LoVo (cell line): ENCODE measurements around the gene YIPF3.
"Not testable (repeated sequence)": the region's sequence is repeated elsewhere in the genome, so short reads cannot be mapped to it uniquely, and the experiment has no call there.

Experiments
- DNase-seq: peaks from one replicate; pipeline ENCODE4 v3.0.0-alpha.2; 2016; ENCODE audit warnings: low spot score

YIPF3 gene

DNA sequence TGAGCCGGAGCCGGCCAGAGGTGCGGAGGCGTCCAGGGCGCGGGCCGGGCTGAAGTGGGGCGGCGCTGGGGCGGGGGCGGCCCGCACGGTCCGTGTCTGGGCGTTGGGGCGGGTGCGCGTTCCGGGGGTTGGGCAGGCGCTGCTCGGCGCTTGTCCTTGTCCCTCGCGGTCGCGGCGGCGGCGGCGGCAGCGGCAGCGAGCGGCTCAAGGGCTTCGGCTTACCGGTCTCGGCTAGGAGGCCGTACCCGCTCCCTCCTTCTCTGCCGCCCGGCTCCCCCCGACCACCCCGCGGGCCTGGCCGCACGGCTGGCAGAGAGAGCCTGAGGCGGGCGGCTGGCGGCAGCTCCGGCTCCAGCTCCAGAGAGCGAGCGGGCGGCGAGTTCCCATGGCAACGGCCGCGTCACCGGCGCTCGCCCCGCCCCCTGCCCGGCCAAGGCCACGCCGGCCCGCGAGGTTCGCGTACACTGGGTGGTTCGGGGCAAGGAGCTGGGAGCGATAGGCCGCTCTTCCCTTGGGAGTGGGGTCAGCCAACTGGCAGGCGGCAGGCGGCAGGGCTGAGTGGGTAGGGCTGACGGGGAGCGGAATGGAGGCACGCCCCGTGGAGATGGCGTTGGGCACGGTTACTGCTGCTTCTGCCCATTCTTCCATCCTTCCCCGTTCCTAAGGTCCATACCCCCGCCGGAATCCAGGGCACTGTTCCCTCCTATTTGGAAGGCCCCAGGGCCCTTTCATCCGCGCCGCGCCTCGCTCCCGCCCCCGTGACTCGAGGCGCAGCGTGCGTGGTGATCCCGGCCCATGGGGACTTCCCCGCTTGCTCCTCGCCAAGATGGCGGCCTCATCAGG, 6.5 kb downstream of the YIPF3 start, which contains the start of gene LRRC73:
Gene LRRC73, minus strand, starts transcription at position 363 of the 843 bp plus-strand sequence. CDS start 561 bp downstream, outside the sequence.
- DNase-seq, result peak; percentile 83

DNA sequence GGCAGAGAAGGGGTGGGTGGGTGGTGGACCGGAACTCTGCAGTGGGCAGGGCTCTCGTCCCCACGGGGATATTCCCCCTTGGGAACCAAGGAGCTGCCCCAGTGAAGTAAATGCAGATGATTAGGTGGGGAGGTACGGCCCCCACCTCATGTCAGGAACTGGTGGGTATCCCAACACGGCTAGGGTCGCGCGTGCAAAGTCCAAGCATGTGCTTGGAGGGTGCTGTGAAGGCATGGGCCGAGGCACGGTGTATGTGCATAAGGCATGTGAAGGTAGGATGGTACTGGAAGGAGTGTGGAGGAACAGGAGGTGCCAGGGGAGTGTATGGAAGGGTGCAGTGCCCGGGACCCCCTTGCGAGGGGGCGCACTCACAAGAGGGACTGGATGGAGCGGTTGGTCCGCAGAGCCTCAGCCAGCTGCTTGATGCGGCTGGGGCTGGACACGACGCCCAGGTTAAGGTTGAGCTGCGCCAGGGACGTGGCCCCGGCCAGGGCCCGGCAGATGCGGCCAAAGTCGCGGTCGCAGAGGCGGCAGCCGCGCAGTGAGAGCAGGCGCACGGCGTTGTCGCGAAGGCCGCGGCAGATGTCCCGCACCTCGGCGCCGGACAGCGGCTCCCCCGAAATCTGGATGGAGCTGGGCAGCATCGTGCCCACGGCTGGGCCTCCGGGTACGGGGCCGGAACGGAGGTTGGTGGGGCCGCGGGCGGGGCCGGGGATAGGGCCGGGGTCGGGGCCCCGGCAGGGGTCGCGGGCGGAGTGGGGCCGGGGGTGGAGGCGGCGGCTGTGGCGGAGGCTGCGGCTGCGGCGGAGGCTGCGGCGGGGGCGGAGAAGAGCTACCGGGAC, 7.4 kb downstream of the YIPF3 start:
- no peak for DNase-seq

DNA sequence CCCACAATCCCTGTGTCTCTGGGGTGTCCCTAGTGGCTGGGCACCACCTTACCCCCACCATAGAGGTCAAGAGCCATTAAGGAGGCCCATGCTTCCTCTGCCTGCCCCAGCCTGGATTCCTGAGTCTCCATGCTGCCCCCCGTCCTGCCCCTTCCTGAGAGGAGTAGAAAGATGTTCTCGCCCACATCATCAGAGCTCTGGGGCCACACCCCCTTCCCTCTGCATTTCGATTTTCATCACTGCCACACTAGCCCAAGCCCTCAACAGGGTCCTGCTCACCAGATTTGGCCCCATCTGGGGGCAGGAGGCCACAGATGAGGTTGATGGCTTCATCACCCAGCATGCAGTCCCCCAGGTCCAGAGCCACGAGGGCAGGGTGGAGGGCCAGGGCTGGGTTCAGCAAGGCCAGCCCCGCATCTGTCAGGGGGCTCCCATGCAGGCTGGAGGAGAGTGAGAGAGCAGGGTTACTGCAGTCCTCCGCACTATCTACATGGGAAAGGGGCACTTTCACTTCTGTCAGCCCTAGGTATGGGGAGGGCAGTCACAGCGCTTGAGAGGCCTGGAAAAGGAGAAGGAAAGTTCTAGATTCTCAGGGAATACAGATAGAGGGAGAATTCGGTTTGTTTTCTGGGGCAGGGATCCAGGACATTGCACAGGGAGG, 8.1 kb downstream of the YIPF3 start:
- no peak for DNase-seq

DNA sequence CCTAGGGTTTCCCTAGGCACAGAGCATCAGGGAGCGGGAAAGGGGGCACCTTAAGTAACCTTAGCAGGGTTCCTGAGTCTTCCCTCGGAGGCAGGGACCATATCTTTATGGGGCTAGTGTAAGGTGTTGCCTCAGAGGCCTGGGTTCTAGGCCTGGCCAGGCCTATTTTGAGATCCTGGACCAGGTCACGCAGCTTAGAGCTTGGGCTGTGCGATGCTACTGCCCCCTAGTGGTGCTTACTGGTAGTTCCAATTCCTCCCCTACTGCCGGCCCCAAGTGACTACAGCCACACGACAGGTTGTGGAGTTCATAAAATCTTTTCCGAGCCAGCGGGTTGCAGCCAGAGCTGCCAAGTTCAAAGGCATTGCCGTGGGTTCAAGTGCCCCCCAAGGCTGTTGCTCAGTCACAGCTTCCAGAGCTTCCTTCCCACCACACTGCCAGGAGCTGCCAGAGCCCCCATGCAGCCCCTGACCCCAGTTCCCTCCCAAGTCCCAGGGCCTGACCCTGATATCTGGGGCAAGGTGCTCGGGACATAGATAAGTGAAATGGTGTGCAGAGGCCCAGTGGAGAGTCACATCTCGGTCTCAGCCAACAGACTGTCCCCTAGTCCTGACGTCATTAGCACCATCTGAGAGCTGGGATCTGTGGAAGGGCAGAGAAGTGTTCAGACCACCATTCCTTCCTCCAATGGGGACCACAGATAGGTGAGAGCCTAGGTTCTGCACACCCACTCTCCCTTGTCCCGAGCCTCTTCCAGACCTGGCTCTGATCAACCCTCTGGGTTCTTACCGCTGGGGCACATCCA, 9.9 kb downstream of the YIPF3 start:
- peak; percentile 75 for DNase-seq

GRCh38 chr6:43506171-43506570, 10.6 kb downstream of the YIPF3 start:
- no peak for DNase-seq

DNA sequence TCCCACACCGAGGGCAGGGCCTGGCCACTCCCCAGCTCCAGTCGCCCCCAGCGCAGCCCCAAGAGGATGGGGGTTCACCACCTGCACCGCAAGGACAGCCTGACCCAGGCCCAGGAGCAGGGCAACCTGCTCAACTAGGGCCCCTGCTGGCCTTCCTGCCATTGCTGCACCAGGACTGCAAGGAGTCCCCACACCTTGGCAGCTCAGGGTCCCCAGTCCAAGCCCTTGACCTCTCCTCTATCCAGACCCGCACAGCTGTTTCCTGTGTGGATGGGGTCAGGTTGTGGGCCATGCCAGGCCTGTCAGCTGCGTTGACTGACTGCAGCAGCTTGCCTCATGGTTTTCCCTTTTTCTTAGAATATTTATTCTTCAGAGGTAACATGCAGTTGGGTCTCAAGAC, 11.0 kb downstream of the YIPF3 start:
- DNase-seq, result no peak

DNA sequence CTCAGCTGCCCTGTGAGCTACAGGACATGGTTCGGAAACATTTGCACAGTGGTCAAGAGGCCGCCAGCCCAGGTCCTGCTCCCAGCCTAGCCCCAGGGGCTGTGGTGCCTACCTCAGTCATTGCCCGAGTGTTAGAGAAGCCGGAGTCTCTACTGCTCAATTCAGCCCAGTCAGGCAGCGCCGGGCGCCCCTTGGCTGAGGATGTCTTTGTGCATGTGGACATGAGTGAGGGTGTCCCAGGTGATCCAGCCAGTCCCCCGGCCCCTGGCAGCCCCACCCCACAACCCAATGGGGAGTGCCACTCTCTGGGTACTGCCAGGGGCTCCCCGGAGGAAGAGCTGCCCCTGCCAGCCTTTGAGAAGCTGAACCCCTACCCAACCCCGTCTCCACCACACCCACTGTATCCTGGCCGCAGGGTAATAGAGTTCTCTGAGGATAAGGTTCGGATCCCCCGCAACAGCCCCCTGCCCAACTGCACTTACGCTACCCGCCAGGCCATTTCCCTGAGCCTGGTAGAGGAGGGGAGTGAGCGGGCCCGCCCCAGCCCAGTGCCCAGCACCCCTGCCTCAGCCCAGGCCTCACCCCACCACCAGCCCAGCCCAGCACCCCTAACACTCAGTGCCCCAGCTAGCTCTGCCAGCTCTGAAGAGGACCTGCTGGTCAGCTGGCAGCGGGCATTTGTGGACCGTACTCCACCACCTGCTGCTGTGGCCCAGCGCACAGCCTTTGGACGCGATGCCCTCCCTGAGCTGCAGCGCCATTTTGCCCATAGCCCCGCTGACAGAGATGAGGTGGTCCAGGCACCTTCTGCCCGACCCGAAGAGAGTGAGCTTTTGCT, 11.8 kb downstream of the YIPF3 start:
- no peak for DNase-seq

GRCh38 chr6:43503443-43503842, 13.3 kb downstream of the YIPF3 start:
- DNase-seq, result no peak

DNA sequence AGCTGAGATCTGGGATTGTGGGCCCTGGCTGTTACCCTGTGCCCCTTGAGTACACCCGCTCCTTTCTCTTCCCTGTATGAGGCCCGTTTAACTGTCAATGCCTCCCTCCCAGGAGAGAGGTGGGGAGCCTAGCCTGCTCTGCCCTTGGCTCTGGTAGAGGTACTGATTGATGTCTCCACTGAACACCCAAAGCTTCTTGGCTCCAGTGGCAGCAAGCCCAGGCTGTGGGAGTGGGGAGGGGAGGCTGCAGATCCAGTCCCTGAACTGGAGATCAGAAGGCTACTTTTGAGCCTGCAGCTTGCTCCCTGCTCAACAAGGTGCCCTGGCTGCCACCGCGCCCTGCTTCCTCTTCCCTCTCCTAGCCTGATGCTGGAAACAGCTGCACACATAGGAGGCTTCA, 14.1 kb downstream of the YIPF3 start:
- no peak for DNase-seq

DNA sequence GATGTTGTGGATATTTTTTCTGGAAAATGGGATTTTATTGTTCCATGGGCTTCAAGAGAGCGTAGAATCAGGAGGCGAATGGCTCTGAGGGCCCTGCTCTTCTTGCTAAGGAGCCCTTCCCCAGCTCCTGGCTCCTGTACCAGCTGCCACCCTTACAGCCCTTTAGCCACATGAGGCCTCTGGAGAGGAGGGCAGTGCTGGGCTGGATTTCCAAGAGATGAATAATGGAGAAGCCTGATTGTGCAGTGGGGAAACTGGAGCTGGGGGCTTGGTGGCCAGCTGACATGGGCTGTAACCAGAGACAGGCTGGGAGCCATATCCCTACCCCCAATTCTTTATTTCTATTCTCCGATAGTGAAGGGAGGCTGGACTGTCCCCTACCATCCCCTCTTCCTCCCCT, 15.8 kb downstream of the YIPF3 start:
- no peak for DNase-seq

DNA sequence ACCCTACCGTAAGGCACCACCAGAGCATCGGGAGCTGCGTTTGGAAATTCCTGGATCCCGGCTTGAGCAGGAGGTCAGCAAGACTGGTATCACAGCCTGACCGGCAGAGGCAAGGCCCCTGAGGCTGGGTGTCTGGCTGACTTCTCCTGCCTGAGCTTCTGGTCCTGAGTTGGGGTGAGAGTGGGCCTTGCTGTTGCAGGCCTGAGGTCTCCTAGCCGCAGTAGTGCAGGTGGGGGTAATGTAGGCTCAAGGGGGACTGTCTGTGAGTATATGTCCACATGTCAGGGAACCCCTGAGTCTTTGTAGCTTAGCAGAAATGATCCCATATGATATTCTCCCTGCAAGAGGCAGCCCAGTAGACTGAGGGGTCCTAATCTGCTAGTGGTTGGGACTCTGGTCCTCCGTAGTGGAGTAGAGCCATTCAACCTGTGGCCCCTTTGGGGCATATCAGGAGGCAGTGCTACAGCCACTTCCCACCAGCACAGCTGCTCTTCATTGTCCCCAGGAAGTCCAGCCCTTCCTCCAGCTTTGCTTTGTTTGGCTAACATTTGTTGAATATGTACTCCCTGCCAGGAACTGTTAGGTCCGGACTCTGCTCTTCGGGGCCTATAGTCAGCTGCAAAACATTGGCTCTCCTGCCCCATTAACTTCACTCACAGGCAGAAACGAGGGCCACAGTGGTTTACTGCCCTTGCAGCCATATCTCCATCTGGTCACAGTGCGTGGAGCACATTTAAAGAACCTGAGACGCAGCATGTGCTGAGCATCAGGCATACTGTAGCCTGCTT, 17.5 kb downstream of the YIPF3 start:
- no peak for DNase-seq

GRCh38 chr6:43498291-43498690, 18.4 kb downstream of the YIPF3 start:
- DNase-seq, result not testable (repeated sequence)

GRCh38 chr6:43497689-43498088, 19.0 kb downstream of the YIPF3 start:
- DNase-seq, result no peak

GRCh38 chr6:43497129-43497396, 19.7 kb downstream of the YIPF3 start:
- DNase-seq, result no peak

GRCh38 chr6:43496370-43497128, 20.2 kb downstream of the YIPF3 start:
- DNase-seq, result no peak

DNA sequence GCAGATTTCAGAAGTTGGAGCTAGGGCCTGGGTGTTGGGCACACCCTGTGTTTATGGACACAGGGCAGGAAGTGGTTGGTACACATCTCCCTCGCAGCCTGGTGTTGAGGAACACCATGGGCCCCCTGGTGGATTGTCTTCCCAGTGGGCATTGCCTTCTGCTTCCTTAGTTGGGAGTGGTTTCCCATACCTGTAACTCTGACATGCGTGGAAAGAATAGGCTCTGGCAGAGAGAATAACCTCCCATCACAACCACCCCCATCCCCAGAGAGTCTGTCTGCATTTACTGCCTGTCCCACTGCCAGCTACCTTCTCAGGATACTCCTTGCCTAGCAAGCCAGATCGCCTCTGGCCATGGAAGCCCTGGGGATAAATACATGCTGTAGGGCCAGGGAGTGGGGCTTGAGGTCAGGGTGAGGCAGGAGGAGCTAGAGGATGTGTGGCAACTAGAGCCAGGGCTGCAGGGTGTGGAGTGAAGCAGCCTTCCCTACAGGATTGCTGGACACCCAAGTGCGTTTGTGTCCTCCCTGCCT, 21.3 kb downstream of the YIPF3 start:
- DNase-seq, result no peak

DNA sequence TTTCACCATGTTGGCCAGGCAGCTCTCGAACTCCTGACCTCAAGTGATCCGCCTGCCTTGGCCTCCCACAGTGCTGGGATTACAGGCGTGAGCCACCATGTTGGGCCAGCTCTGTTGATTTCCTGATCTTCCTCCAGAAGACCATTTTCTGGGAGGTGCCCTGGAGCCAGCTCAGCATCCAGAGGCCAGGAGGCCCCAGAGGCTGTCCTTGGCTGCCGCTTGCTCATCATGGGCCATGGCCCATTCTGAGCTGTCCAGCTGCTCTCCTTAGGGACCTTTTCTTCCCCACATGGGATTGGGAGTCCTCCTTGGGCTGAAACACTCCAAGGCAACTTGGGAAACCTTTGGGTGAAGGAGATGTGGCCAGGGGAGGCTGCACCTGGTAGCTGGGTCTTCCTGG, 22.0 kb downstream of the YIPF3 start:
- DNase-seq, result no peak

DNA sequence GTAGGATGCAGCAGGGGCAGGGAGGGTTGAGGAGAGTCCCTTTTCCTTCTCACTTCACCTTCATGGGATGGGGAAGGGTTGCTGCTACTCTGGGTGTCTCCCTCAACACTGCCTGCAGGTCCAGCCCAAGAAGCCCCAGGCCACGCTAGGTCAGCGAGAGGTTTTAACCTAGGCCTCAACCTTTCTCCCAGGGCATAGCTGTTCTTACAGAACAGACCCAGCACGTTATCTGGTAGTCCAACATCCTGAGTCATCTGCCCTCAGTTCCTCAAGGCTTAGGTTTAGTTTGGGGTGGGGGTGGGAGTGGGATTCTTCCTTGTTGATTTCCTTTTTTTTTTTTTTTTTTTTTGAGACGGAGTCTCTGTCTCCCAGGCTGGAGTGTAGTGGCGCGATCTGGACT, 22.4 kb downstream of the YIPF3 start:
- no peak for DNase-seq

DNA sequence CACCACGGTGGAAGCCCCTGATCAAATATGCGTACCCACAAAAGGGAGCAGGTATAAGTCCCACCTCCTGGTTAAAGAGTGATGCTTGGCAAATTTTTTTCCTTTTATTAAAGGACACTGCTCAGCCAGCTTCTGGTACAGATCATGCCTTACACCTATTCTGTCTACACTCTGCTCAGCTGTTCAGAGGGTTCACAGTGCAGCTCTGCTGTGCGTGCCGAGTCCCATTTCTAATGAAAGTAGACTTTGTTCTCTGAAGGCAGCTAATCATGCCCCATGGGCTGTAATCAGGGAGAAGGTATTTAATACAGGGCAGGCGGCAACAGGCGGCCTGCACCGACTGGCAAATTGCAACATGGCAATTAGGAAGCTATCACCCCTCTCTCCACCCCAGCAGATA, 22.9 kb downstream of the YIPF3 start:
- DNase-seq, result no peak
